LNCaP clone FGC (cell line): Measurements from ENCODE around the gene FBH1.

Experiments used
- DNase-seq: peaks from one replicate; pipeline ENCODE4 v3.0.0-alpha.2; 2011; ENCODE audit warnings: low read depth
- H3K4me3 ChIP-seq: 2 replicates; pipeline ENCODE4 v1.5.1; 2011; ENCODE audit warnings: mild to moderate bottlenecking, low read depth, low read length, control low read depth
- TF ChIP-seq, protein P1 (sequence below): IDR thresholded peaks from 2 replicates; pipeline ENCODE4 v1.5.1; 2012; ENCODE audit warnings: mild to moderate bottlenecking; ENCODE audit not compliant: control insufficient read depth, insufficient read depth; ENCODE audit errors: extremely low read depth

Gene FBH1

DNA sequence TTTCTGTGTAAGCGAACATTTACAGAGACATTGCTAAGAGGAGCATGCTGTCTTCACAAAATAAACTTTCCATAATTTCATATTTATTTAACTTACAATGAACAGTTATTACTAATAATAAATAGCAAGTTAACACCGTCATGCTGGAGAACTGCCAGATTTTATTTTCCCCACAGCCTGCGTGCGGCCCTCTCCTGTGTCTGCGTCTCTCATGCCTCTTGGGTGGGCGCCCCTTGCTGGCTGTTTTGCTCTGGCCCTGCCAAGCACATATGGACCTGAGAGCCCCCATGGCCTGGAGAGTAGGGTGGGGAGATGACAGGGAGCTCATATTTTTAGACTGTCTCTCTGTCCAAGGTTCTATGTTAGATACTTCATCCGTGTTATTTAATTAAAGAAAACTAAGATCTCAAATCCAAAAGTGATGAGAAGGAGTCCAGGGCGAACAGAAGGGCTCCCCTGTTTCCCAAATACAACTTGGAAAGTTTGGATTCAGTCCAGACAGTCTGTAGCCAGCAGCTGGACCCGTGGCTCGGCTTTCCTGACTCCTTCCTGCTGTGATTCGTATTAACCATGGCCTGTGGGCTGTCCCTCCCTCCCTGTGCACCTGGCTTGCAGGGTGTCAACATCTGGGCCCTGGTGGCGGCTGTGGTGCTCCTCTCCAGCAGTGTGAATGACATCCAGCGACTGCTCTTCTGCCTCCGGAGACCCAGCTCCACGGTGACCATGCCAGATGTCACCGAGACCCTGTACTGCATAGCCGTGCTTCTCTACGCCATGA, 20.5 kb downstream of the FBH1 start:
- H3K4me3 ChIP-seq = no peak overlapping the region
- DNase-seq = no peak
- TF ChIP-seq, protein P1, sequence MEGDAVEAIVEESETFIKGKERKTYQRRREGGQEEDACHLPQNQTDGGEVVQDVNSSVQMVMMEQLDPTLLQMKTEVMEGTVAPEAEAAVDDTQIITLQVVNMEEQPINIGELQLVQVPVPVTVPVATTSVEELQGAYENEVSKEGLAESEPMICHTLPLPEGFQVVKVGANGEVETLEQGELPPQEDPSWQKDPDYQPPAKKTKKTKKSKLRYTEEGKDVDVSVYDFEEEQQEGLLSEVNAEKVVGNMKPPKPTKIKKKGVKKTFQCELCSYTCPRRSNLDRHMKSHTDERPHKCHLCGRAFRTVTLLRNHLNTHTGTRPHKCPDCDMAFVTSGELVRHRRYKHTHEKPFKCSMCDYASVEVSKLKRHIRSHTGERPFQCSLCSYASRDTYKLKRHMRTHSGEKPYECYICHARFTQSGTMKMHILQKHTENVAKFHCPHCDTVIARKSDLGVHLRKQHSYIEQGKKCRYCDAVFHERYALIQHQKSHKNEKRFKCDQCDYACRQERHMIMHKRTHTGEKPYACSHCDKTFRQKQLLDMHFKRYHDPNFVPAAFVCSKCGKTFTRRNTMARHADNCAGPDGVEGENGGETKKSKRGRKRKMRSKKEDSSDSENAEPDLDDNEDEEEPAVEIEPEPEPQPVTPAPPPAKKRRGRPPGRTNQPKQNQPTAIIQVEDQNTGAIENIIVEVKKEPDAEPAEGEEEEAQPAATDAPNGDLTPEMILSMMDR = no peak

DNA sequence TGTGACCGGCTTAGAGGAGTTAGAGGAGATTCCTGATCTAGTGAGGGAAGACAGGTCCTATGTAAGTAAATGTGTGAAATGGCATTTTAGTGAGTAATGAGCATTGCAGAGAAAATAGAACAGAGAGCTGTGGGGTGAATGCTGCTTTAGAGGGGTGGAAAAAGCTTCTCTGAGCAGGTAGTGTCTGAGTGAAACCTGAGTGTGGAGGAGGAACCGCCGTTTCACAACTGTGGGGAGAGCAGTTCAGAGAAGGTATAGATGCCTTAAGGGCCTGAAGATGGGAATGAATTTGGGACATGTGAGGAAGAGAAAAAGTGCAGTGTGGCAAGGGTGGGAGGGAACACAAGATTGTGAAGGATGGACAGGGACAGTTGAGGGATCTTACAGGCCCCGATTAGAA, 21.6 kb downstream of the FBH1 start:
- TF ChIP-seq, protein P1 = no peak
- no peak for DNase-seq
- H3K4me3 ChIP-seq = no peak overlapping the region

DNA sequence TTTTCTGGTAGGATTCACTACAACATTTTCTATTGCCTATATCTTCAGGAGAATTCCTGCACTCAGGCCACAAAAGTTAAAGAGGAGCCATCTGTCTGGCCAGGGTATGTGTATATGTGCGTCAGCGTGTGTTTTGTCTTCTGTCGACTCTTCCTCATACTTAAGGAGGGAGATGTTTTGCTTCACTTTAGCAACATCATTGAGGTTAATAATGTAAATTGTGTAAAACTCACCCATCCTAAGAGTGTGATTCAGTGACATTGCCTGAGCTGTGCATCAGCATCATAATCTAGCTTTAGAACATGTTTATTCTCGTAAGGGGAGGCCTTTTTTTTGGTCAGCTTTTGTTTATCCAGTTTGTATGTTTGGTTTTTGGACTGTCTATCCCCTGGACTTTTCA, 23.7 kb downstream of the FBH1 start:
- TF ChIP-seq, protein P1 = no peak
- no peak overlapping the region for H3K4me3 ChIP-seq
- no peak for DNase-seq

DNA sequence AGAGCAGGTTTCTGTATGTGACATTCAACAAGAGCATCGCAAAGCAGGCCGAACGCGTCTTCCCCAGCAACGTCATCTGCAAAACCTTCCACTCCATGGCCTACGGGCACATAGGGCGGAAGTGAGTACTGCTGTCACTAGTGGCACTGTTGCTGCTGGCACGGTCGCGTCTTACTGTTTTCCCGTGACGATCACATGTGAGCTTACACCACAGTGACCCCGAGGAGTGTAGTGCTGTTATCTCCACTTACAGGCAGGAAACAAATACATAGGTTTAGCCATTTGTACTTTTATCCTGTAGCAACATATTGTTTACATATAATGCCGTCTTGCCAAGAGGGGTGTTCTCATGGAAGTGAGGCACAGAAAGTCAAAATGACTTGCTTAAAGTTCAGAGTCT, 25.4 kb downstream of the FBH1 start:
- no peak for DNase-seq
- TF ChIP-seq, protein P1 = no peak
- no peak overlapping the region for H3K4me3 ChIP-seq

DNA sequence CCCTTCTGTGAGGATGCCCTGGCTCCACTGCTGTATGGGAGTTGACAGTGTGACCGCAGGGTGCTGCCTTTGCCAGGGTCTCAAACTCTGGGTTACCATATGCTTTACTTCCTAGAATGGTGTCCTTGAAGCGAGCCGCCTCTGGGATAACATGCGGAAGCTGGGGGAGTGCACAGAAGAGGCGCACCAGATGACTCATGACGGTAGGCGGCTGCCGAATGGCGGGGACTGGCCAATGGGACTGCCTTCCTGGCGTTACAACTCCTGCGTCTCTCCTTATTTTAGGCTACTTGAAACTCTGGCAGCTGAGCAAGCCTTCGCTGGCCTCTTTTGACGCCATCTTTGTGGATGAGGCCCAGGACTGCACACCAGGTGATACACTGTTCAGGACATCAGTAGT, 27.3 kb downstream of the FBH1 start:
- TF ChIP-seq, protein P1 = no peak
- H3K4me3 ChIP-seq = no peak overlapping the region
- DNase-seq = no peak

DNA sequence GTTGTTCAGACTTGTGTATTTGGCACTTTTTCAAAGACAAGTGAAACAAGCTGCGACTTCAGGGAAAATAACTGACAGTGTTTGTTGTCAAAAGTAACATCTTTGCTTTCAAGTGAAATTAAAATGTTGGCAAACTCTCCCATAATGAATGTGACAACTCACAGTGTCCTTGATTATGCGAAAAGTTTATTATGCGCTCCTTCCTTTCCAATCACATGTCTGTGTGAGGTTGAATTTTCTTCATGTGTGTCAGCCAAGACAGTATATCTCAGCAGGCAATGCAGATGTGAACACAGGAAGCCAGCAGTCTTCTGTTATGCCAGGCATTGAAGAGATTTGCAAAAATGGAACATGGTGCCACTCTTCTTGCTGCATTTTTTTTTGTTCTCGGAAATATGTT, 28.7 kb downstream of the FBH1 start:
- no peak for DNase-seq
- TF ChIP-seq, protein P1 = no peak
- H3K4me3 ChIP-seq = no peak overlapping the region

DNA sequence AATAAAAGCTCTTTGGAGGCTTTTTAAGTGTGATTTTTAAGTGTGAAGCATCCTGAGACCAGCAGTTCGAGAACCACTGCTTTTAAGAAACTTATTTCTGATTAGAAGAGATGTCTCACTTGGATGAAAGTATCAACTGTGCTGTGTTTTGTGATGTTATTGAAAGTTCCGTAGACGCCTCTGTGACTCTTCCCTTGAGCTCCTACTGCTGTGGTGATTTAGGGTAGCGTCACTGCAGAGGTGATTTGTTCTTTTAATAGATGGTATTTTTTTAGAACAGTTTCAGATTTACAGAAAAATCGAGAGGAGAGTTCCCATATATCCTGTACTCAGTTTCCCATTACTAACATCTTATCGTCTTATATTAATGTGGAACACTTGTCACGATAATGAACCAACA, 29.5 kb downstream of the FBH1 start:
- no peak for DNase-seq
- H3K4me3 ChIP-seq = no peak overlapping the region
- TF ChIP-seq, protein P1 = no peak
